A549 (cell line): Measurements from ENCODE around the gene ATF7IP. TPM values are rescaled to one million over a fixed set of nuclear protein-coding genes. Genes with fewer than 3 reads are reported as not detected.

Experiments
- ATAC-seq, 2 experiments: fragments of 200-7000 bp in 1 of 2; fragments of >200 bp in 1 of 2; cut with Nextera tagmentation in 1 of 2; cut with Tn5 transposase in 1 of 2; 3 replicates each; pipeline versions ENCODE4 v1.8.0 to v1.9.1; 2018 to 2020; ENCODE audit warnings: mild to moderate bottlenecking in 1 of 2, moderate library complexity in 1 of 2
- CTCF ChIA-PET: fragments of 300-600 bp; sonication (Branson Sonifier 250); formaldehyde crosslinking; extraction: SDS; loops from one replicate; lab custom pipeline; 2021; ENCODE audit warnings: antibody characterized with exemption, inconsistent platforms; lab: Yijun Ruan, JAX
- POLR2A ChIA-PET: fragments of 350-600 bp; formaldehyde crosslinking; extraction: SDS; loops from one replicate; lab custom pipeline; 2021; ENCODE audit warnings: antibody characterized with exemption, inconsistent platforms; lab: Yijun Ruan, JAX
- DNase-seq, 2 experiments: peaks; one replicate each; pipeline versions ENCODE4 v3.0.0 to v3.0.0-alpha.2; 2011 to 2016; ENCODE audit warnings: low read depth in 1 of 2, low spot score in 1 of 2
- FAIRE-seq: peaks from 2 replicates; lab custom pipeline; 2011; peaks lifted over from hg19 to GRCh38; lab: Jason Lieb, UNC
- H3K27ac ChIP-seq, 2 experiments: fragments of >200 bp; sonication (Bioruptor Twin); formaldehyde crosslinking; 3 replicates each; pipeline ENCODE4 v1.5.1; 2016 to 2017
- H3K4me1 ChIP-seq: fragments of >200 bp; sonication (Bioruptor Twin); formaldehyde crosslinking; 3 replicates; pipeline ENCODE4 v1.6.1; 2016
- H3K4me2 ChIP-seq: fragments of >200 bp; sonication (Bioruptor Twin); formaldehyde crosslinking; 3 replicates; pipeline ENCODE4 v1.6.1; 2016
- H3K4me3 ChIP-seq: fragments of >200 bp; sonication (Bioruptor Twin); formaldehyde crosslinking; 3 replicates; pipeline ENCODE4 v1.5.1; 2016
- H3K9me3 ChIP-seq: fragments of >200 bp; sonication (Bioruptor Twin); formaldehyde crosslinking; 3 replicates; pipeline ENCODE4 v1.6.1; 2016
- BHLHE40 ChIP-seq: IDR thresholded peaks from 2 replicates; pipeline ENCODE4 v1.6.1; 2012; ENCODE audit warnings: low read depth, low read length, inconsistent platforms
- CEBPB ChIP-seq, 2 experiments: fragments of >200 bp in 1 of 2; sonication (Bioruptor Twin) in 1 of 2; formaldehyde crosslinking in 1 of 2; IDR thresholded peaks; 2 replicates each; pipeline ENCODE4 v1.6.1; 2012 to 2016
- EP300 ChIP-seq, 2 experiments: fragments of >200 bp; sonication (Bioruptor Twin); formaldehyde crosslinking; IDR thresholded peaks; 2 replicates in 1 of 2; 3 replicates in 1 of 2; pipeline ENCODE4 v1.6.1; 2016 to 2017
- ESRRA ChIP-seq: fragments of 150-350 bp; IDR thresholded peaks from 2 replicates; pipeline ENCODE4 v1.6.1; 2014; ENCODE audit warnings: mild to moderate bottlenecking, low read length, borderline replicate concordance
- FOSL2 ChIP-seq, 2 experiments: fragments of 450-650 bp in 1 of 2; fragments of >200 bp in 1 of 2; sonication (Bioruptor Twin) in 1 of 2; formaldehyde crosslinking; IDR thresholded peaks; 2 replicates each; pipeline versions ENCODE4 v1.5.0 to v1.6.1; 2016 to 2020; ENCODE audit warnings: mild to moderate bottlenecking in 1 of 2, moderate library complexity in 1 of 2
- FOXS1 ChIP-seq: fragments of 250-450 bp; sonication (Bioruptor Pico); IDR thresholded peaks from 2 replicates; pipeline ENCODE4 v1.5.0; 2020; ENCODE audit warnings: mild to moderate bottlenecking, moderate library complexity
- HEYL ChIP-seq: fragments of 250-450 bp; sonication (Bioruptor Pico); IDR thresholded peaks from 2 replicates; pipeline ENCODE4 v1.8.0; 2021; ENCODE audit warnings: mild to moderate bottlenecking, moderate library complexity
- HOXB5 ChIP-seq: fragments of 250-450 bp; sonication (Bioruptor Pico); IDR thresholded peaks from 2 replicates; pipeline ENCODE4 v1.5.0; 2020; ENCODE audit warnings: mild to moderate bottlenecking, moderate library complexity
- JUN ChIP-seq, 2 experiments: fragments of >200 bp; sonication (Bioruptor Twin); formaldehyde crosslinking; IDR thresholded peaks; 2 replicates in 1 of 2; 3 replicates in 1 of 2; pipeline ENCODE4 v1.6.1; 2016 to 2017
- JUNB ChIP-seq: fragments of >200 bp; sonication (Bioruptor Twin); formaldehyde crosslinking; IDR thresholded peaks from 2 replicates; pipeline ENCODE4 v1.6.1; 2016
- KDM5A ChIP-seq: fragments of 200-600 bp; sonication (generic); IDR thresholded peaks from 2 replicates; pipeline ENCODE4 v1.6.1; 2016; ENCODE audit warnings: antibody characterized with exemption, mild to moderate bottlenecking
- MAZ ChIP-seq: fragments of 150-350 bp; IDR thresholded peaks from 2 replicates; pipeline ENCODE4 v1.6.1; 2014; ENCODE audit warnings: antibody characterized with exemption, low read depth, low read length, borderline replicate concordance
- NFE2L2 ChIP-seq: fragments of 150-350 bp; conservative IDR thresholded peaks from 2 replicates; pipeline ENCODE4 v1.6.1; 2014; ENCODE audit warnings: low read length
- NPAS2 ChIP-seq: fragments of 250-450 bp; sonication (Bioruptor Pico); IDR thresholded peaks from 2 replicates; pipeline ENCODE4 v1.8.0; 2022; ENCODE audit warnings: mild to moderate bottlenecking, moderate library complexity, borderline replicate concordance
- POLR2AphosphoS2 ChIP-seq: conservative IDR thresholded peaks from 2 replicates; pipeline ENCODE4 v1.6.1; 2012; ENCODE audit warnings: low read length, improper control_type of control experiment, inconsistent platforms
- RAD21 ChIP-seq, 2 experiments: fragments of >200 bp in 1 of 2; sonication (Bioruptor Twin) in 1 of 2; formaldehyde crosslinking in 1 of 2; IDR thresholded peaks in 1 of 2; conservative IDR thresholded peaks in 1 of 2; 2 replicates in 1 of 2; 3 replicates in 1 of 2; pipeline ENCODE4 v1.6.1; 2012 to 2018; ENCODE audit warnings: inconsistent platforms in 1 of 2
- RARB ChIP-seq: fragments of 250-450 bp; sonication (Bioruptor Pico); IDR thresholded peaks from 2 replicates; pipeline ENCODE4 v1.8.0; 2021; ENCODE audit warnings: mild to moderate bottlenecking, moderate library complexity
- RCOR1 ChIP-seq: fragments of 150-350 bp; IDR thresholded peaks from 2 replicates; pipeline ENCODE4 v1.6.1; 2014; ENCODE audit warnings: antibody characterized with exemption, low read length, low read depth
- RFX5 ChIP-seq: fragments of 450-650 bp; IDR thresholded peaks from 2 replicates; pipeline ENCODE4 v1.7.1; 2014; ENCODE audit warnings: antibody characterized with exemption, mild to moderate bottlenecking, moderate library complexity
- RNF2 ChIP-seq: fragments of 200-600 bp; sonication (generic); IDR thresholded peaks from 2 replicates; pipeline ENCODE4 v1.6.1; 2016; ENCODE audit warnings: low read depth, mild to moderate bottlenecking, antibody characterized with exemption, moderate library complexity, borderline replicate concordance
- SMC3 ChIP-seq: fragments of >200 bp; sonication (Bioruptor Twin); formaldehyde crosslinking; IDR thresholded peaks from 3 replicates; pipeline ENCODE4 v1.6.1; 2018; ENCODE audit warnings: inconsistent platforms
- SREBF2 ChIP-seq: fragments of 450-650 bp; IDR thresholded peaks from 2 replicates; pipeline ENCODE4 v1.6.1; 2014; ENCODE audit warnings: mild to moderate bottlenecking, moderate library complexity
- TFCP2L1 ChIP-seq: fragments of 250-450 bp; sonication (Bioruptor Pico); IDR thresholded peaks from 2 replicates; pipeline ENCODE4 v1.5.0; 2021; ENCODE audit warnings: mild to moderate bottlenecking
- TP53 ChIP-seq: fragments of 250-450 bp; sonication (Bioruptor Pico); IDR thresholded peaks from 2 replicates; pipeline ENCODE4 v1.5.0; 2021; ENCODE audit warnings: mild to moderate bottlenecking, moderate library complexity
- ZFP36 ChIP-seq: fragments of 450-650 bp; IDR thresholded peaks from 2 replicates; pipeline ENCODE4 v1.6.1; 2014; ENCODE audit warnings: borderline replicate concordance; ENCODE audit not compliant: partially characterized antibody
- ZNF302 ChIP-seq: fragments of 250-450 bp; sonication (Bioruptor Pico); IDR thresholded peaks from 2 replicates; pipeline ENCODE4 v1.9.0; 2021; ENCODE audit warnings: inconsistent platforms, mild to moderate bottlenecking, moderate library complexity
- ZSCAN20 ChIP-seq: fragments of 250-450 bp; sonication (Bioruptor Pico); IDR thresholded peaks from 2 replicates; pipeline ENCODE4 v1.8.0; 2022; ENCODE audit warnings: mild to moderate bottlenecking, moderate library complexity
- WGBS: methylation state at CpG from one replicate; pipeline ENCODE4 v1.1.6; 2017; ENCODE audit errors: missing lambda C conversion rate; 5-methylcytosine and 5-hydroxymethylcytosine counted together
- polyA plus RNA-seq, 4 experiments: library from polyadenylated mRNA; depleted of rRNA in 3 of 4; stranded (reverse); fragments of >200 nt; fragmentation: RNase III in 1 of 4; extraction: RNeasy Plus Mini Kit Qiagen cat#74134 plus additional on column Dnase treatment in 1 of 4; gene quantifications; 2 replicates in 3 of 4; 3 replicates in 1 of 4; pipeline ENCODE4 v1.2.3, GENCODE V29; 2011 to 2017
- TF ChIP-seq, protein P1 (sequence below): IDR thresholded peaks from 2 replicates; pipeline ENCODE4 v1.6.1; 2012; ENCODE audit warnings: low read depth, borderline replicate concordance
- TF ChIP-seq, protein P2 (sequence below): fragments of 250-450 bp; sonication (Bioruptor Pico); IDR thresholded peaks from 2 replicates; pipeline ENCODE4 v1.5.0; 2020; ENCODE audit warnings: low read depth, mild to moderate bottlenecking, moderate library complexity
- TF ChIP-seq, protein P3 (sequence below): fragments of 450-650 bp; IDR thresholded peaks from 2 replicates; pipeline ENCODE4 v1.6.1; 2014; ENCODE audit warnings: antibody characterized with exemption
- TF ChIP-seq, protein P4 (sequence below): fragments of 200-600 bp; sonication (generic); IDR thresholded peaks from 2 replicates; pipeline ENCODE4 v1.6.1; 2016; ENCODE audit warnings: antibody characterized with exemption, mild to moderate bottlenecking, moderate library complexity

ATF7IP gene
- polyA plus RNA-seq, 2 of the 4 experiments (the other 2 are of a cell fraction) = 5.6 to 14.2 TPM

DNA sequence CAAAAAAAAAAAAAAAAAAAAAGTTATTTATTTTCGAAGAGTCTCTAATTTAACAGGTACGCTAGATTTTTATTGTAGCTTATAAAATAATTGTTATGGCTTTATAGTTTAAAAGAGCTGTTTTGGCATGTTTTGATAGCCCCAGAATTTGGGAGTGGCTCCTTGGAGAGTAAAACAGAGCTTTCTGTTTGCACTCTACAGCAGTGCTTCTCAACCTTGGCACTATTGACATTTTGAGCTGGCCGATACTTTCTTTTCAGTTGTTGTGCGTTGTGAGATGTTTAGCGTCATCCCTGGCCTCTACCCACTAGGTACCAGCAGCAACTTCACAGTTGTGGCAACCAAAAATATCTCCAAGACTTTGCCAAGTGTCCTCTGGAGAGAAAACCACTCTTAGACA lies 171.6 kb downstream of the ATF7IP start:
- no peak for DNase-seq
- Histone ChIP-seq H3K4me1 (no peaks in the 10 kb centered on the region), H3K4me3 (no peak overlapping the region), H3K27ac (no peak overlapping the region), H3K9me3 (no peaks in the 10 kb centered on the region), H3K4me2 (no peak overlapping the region)
- TF ChIP-seq ZNF302 (CRISPR knock-in tag) (no peak), RARB (CRISPR knock-in tag) (no peak), POLR2AphosphoS2 (no peak), TFCP2L1 (CRISPR knock-in tag) (no peak), RCOR1 (no peak), ZSCAN20 (CRISPR knock-in tag) (no peak), BHLHE40 (no peak), TP53 (CRISPR knock-in tag) (no peak), NFE2L2 (no peak), FOXS1 (CRISPR knock-in tag) (no peak)
- TF ChIP-seq, protein P1, sequence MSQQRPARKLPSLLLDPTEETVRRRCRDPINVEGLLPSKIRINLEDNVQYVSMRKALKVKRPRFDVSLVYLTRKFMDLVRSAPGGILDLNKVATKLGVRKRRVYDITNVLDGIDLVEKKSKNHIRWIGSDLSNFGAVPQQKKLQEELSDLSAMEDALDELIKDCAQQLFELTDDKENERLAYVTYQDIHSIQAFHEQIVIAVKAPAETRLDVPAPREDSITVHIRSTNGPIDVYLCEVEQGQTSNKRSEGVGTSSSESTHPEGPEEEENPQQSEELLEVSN = no peak
- TF ChIP-seq, protein P2, sequence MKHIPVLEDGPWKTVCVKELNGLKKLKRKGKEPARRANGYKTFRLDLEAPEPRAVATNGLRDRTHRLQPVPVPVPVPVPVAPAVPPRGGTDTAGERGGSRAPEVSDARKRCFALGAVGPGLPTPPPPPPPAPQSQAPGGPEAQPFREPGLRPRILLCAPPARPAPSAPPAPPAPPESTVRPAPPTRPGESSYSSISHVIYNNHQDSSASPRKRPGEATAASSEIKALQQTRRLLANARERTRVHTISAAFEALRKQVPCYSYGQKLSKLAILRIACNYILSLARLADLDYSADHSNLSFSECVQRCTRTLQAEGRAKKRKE (CRISPR knock-in tag) = no peak
- ChIA-PET POLR2A (no interaction called here), CTCF (no interaction called here)
- ATAC-seq = no peak
- 85% methylated on average over 5 of the region's 5 CpGs for WGBS
- FAIRE-seq = no peak

DNA sequence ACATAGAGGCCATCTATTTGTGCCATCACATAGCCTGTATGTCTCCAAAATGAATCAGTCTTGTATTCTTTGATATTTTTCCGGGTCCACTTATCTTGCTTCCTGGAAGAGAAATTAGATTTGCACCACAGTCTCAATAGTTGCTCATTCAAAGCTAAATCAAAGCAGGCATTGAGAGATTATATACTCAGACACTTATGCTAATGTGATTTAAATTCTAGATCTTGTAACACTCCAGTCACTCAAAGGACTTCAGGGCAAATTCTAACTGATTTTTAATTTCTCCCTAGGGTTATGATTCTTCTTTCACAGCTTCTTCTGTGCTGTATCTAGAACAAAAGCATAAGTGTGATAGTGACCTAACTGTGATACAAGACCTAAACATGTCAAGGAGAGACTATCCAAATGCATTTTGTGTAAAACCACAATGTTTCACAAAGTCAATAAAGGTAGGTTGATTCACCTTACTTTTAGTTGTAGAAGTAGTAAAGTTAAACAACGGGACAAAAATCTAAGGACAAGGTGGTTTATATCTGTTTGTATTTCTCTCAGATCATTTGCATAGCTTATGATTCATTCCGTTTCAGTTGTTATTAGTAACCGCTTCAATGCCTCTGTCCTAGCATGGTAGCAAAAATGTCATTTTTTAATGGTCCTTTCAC lies 175.4 kb downstream of the ATF7IP start:
- WGBS = 67% methylated on average over 4 of the region's 4 CpGs
- CTCF ChIA-PET = interaction anchor here (0.7 to 1.5 kb wide), 3 partner anchors 9 to 72 kb away, joined by 3 to 4 read pairs (median 3); no protein-coding TSS in a partner anchor
- FAIRE-seq (no peak), ATAC-seq (no peak), DNase-seq (no peak)
- Histone ChIP-seq H3K9me3 (no peaks in the 10 kb centered on the region), H3K4me1 (no peaks in the 10 kb centered on the region), H3K4me2 (no peak overlapping the region), H3K4me3 (no peak overlapping the region), H3K27ac (no peak overlapping the region)
- POLR2A ChIA-PET = no interaction called here
- TF ChIP-seq RFX5 (no peak), SREBF2 (no peak), ZFP36 (no peak), KDM5A (no peak), RCOR1 (no peak), MAZ (no peak), SMC3 (no peak), ESRRA (no peak), NPAS2 (CRISPR knock-in tag) (no peak), EP300 (IDR thresholded peaks at IDR 0.05) (no peak), HOXB5 (no peak), JUN (IDR thresholded peaks at IDR 0.05) (no peak), FOSL2 (IDR thresholded peaks at IDR 0.05) (no peak), FOSL2 (CRISPR knock-in tag; IDR thresholded peaks at IDR 0.05) (no peak), RAD21 (conservative IDR thresholded peaks at IDR 0.05 in 1 of 2, IDR thresholded peaks at IDR 0.05 in 1 of 2) (no peak), HEYL (CRISPR knock-in tag) (no peak), JUNB (no peak), RNF2 (no peak), CEBPB (IDR thresholded peaks at IDR 0.05) (no peak)
- TF ChIP-seq, protein P3, sequence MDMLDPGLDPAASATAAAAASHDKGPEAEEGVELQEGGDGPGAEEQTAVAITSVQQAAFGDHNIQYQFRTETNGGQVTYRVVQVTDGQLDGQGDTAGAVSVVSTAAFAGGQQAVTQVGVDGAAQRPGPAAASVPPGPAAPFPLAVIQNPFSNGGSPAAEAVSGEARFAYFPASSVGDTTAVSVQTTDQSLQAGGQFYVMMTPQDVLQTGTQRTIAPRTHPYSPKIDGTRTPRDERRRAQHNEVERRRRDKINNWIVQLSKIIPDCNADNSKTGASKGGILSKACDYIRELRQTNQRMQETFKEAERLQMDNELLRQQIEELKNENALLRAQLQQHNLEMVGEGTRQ = no peak
- TF ChIP-seq, protein P4, sequence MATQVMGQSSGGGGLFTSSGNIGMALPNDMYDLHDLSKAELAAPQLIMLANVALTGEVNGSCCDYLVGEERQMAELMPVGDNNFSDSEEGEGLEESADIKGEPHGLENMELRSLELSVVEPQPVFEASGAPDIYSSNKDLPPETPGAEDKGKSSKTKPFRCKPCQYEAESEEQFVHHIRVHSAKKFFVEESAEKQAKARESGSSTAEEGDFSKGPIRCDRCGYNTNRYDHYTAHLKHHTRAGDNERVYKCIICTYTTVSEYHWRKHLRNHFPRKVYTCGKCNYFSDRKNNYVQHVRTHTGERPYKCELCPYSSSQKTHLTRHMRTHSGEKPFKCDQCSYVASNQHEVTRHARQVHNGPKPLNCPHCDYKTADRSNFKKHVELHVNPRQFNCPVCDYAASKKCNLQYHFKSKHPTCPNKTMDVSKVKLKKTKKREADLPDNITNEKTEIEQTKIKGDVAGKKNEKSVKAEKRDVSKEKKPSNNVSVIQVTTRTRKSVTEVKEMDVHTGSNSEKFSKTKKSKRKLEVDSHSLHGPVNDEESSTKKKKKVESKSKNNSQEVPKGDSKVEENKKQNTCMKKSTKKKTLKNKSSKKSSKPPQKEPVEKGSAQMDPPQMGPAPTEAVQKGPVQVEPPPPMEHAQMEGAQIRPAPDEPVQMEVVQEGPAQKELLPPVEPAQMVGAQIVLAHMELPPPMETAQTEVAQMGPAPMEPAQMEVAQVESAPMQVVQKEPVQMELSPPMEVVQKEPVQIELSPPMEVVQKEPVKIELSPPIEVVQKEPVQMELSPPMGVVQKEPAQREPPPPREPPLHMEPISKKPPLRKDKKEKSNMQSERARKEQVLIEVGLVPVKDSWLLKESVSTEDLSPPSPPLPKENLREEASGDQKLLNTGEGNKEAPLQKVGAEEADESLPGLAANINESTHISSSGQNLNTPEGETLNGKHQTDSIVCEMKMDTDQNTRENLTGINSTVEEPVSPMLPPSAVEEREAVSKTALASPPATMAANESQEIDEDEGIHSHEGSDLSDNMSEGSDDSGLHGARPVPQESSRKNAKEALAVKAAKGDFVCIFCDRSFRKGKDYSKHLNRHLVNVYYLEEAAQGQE = no peak
